Transverse colon (tissue), 4 donors: Measurements from ENCODE around the gene MTMR11. TPM values are rescaled to one million over a fixed set of nuclear protein-coding genes. Genes with fewer than 3 reads are reported as not detected.

Experiments
- DNase-seq: peaks from one replicate; pipeline ENCODE4 v3.0.0-alpha.2; 2019
- H3K27ac ChIP-seq, 4 donors: fragments of 200-600 bp; sonication (generic); 2 replicates each; pipeline ENCODE4 v1.5.1; 2016 to 2018; ENCODE audit warnings: inconsistent platforms in 4 of 4
- H3K27me3 ChIP-seq: fragments of 200-600 bp; sonication (generic); 2 replicates; pipeline ENCODE4 v1.5.1; 2017; ENCODE audit warnings: inconsistent platforms
- H3K36me3 ChIP-seq, 4 donors: fragments of 200-600 bp; sonication (generic); 2 replicates each; pipeline ENCODE4 v1.5.1; 2017 to 2019; ENCODE audit warnings: inconsistent platforms in 4 of 4
- H3K4me1 ChIP-seq, 4 donors: fragments of 200-600 bp; sonication (generic); 2 replicates each; pipeline ENCODE4 v1.5.1; 2017 to 2020; ENCODE audit warnings: inconsistent platforms in 4 of 4
- H3K4me3 ChIP-seq, 4 donors: fragments of 200-600 bp; sonication (generic); 1 replicate in 1 of 4; 2 replicates in 3 of 4; pipeline versions ENCODE4 v1.5.1 to v1.6.1; 2017 to 2019; ENCODE audit warnings: inconsistent platforms in 4 of 4
- H3K9me3 ChIP-seq, 2 donors: fragments of 200-600 bp; sonication (generic); 2 replicates each; pipeline ENCODE4 v1.5.1; 2017 to 2019; ENCODE audit warnings: inconsistent platforms in 2 of 2
- CTCF ChIP-seq, 5 experiments: fragments of 200-600 bp in 3 of 5; fragments of 450-650 bp in 2 of 5; sonication (generic) in 3 of 5; IDR thresholded peaks; 1 replicate in 2 of 5; 2 replicates in 3 of 5; pipeline ENCODE4 v1.5.1; 2016 to 2017; ENCODE audit warnings: antibody characterized with exemption in 5 of 5, inconsistent platforms in 3 of 5, mild to moderate bottlenecking in 2 of 5, moderate library complexity in 1 of 5
- EP300 ChIP-seq: sonication (generic); formaldehyde crosslinking; IDR thresholded peaks from one replicate; pipeline ENCODE4 v1.6.1; 2017; ENCODE audit warnings: antibody characterized with exemption, low read depth
- POLR2A ChIP-seq: fragments of 450-650 bp; IDR thresholded peaks from one replicate; pipeline ENCODE4 v1.6.1; 2016; ENCODE audit warnings: antibody characterized with exemption, mild to moderate bottlenecking, moderate library complexity
- POLR2AphosphoS5 ChIP-seq, 3 donors: sonication (generic); formaldehyde crosslinking; IDR thresholded peaks; one replicate each; pipeline ENCODE4 v1.6.1; 2016; ENCODE audit warnings: antibody characterized with exemption in 3 of 3
- WGBS, 2 donors: methylation state at CpG; one replicate each; pipeline ENCODE4 v1.1.5; 2018; ENCODE audit warnings: low coverage in 1 of 2; 5-methylcytosine and 5-hydroxymethylcytosine counted together
- in situ Hi-C, 4 donors: fragments of 200-750 bp; cut with MboI; loops; one replicate each; pipeline versions ENCODE4 v1.15.0 to v1.15.1; 2017; ENCODE audit warnings: low sequenced_read_pairs in 3 of 4, low pct_ligation_motif_present in 1 of 4, low pct_unique_long_range_greater_than_20kb in 1 of 4
- intact Hi-C: fragments of 100-400 bp; cut with DNase I; formaldehyde crosslinking; loops from one replicate; pipeline ENCODE4 v1.15.1; 2023; ENCODE audit warnings: low total_unique reads
- total RNA-seq, 4 donors: library from RNA; depleted of rRNA; stranded (reverse); fragments of >200 nt; gene quantifications; one replicate each; pipeline ENCODE4 v1.1.0, GENCODE V29; 2016

The MTMR11 gene
- total RNA-seq, 4 donors from 2014 or later = 284 to 483 (median 296) TPM

- in situ Hi-C loops (no loop called here), intact Hi-C loops (no loop called here)
- Histone ChIP-seq H3K27ac (no peak overlapping the region), H3K27me3 (peaks cover 7% of the 10 kb centered on the region), H3K36me3 (no peaks in the 10 kb centered on the region), H3K4me1 (peaks cover 3 to 17% (median 5%) of the 10 kb centered on the region in 4 donors), H3K9me3 (no peaks in the 10 kb centered on the region), H3K4me3 (no peak overlapping the region)
- WGBS, 2 donors = 80 to 82% methylated on average over 3 to 11 of the region's 11 CpGs
- TF ChIP-seq POLR2AphosphoS5 (IDR thresholded peaks at IDR 0.05) (no peak), CTCF (IDR thresholded peaks at IDR 0.05) (no peak), POLR2A (no peak), EP300 (no peak)
- DNase-seq = no peak
These were observed 21.1 kb downstream of the MTMR11 start for GRCh38 chr1:149915429-149916192.

- peaks cover 7% of the 10 kb centered on the region for H3K27me3 ChIP-seq
- no peak for DNase-seq
- in situ Hi-C loops = no loop called here
- intact Hi-C loops = no loop called here
- H3K4me1 ChIP-seq = peaks cover 3 to 17% (median 5%) of the 10 kb centered on the region in 4 donors
- H3K27ac ChIP-seq = no peak overlapping the region
- TF ChIP-seq POLR2A (no peak), POLR2AphosphoS5 (IDR thresholded peaks at IDR 0.05) (no peak), EP300 (no peak), CTCF (IDR thresholded peaks at IDR 0.05) (no peak)
- H3K9me3 ChIP-seq = no peaks in the 10 kb centered on the region
- H3K4me3 ChIP-seq = no peak overlapping the region
- H3K36me3 ChIP-seq = no peaks in the 10 kb centered on the region
- 71 to 90% methylated on average over 1 of the region's 1 CpG for WGBS, 2 donors
These were observed 22.1 kb downstream of the MTMR11 start for GRCh38 chr1:149914545-149914944.

DNA sequence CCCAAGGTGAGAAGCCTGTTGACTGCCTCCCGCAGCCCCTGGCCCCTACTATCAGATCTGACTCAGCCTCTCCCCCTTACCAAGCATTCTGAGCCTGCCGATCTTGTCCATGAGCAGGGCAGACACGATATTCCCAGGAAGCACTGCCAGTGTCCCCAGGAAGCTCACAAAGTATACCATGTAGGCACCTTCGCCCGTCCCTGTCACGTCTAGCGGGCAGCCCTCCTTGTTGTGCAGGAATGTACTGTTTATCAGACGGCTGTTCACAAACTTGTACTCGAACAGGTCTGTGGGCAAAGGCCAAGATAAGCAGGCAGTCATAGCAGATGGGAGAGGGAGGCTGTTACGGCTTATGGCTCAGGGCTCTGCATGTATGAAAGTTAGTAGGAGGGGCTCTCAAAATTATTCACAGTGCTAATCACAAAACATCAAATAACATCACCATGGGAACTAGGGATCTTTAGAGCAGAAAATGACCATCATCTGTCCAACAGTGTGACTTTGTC, 30.1 kb downstream of the MTMR11 start:
- TF ChIP-seq EP300 (no peak), POLR2AphosphoS5 (IDR thresholded peaks at IDR 0.05) (no peak), POLR2A (no peak), CTCF (IDR thresholded peaks at IDR 0.05) (no peak)
- Histone ChIP-seq H3K9me3 (no peaks in the 10 kb centered on the region), H3K4me3 (no peak overlapping the region), H3K4me1 (no peaks in the 10 kb centered on the region), H3K27ac (no peak overlapping the region), H3K36me3 (no peaks in the 10 kb centered on the region), H3K27me3 (no peaks in the 10 kb centered on the region)
- intact Hi-C loops = no loop called here
- DNase-seq = no peak
- WGBS, 2 donors = 87% methylated on average over 10 of the region's 10 CpGs; no CpG with 5 or more reads in 1 of the 2 donors
- in situ Hi-C loops = no loop called here

DNA sequence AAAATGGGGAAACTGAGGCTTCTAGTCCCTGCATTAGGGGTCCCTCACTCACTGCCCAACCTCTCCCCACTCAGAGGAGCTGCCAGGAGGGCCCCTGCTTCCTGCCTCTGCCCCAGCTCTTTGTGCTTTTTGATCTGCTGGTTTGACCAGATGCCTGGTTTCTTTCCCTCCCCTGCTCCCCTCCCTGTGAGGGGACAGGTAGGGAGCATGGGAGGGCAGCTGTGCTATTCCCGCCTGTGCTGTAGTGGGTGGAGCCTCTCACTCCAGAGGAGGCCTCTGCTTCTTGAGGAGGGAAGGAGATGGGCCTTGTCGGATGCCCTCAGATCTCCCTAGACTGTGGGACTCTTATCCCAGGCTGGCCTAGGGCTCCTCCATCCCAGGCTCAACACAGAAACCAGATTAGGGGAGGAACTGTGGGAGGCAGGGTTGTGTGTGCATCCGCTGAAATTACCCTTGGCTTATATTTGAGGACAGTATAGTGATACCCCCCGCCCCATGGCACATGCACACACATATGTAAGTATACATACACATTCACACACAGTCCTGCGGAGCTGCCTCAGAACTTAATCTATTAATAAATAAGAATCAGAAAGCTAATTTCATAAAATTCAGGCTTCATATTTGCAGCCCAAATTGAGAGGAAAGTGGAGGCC, 32.7 kb downstream of the MTMR11 start:
- in situ Hi-C loops (no loop called here), intact Hi-C loops (no loop called here)
- no peak overlapping the region for H3K27ac ChIP-seq
- no peak for DNase-seq
- H3K36me3 ChIP-seq = no peaks in the 10 kb centered on the region
- TF ChIP-seq CTCF (IDR thresholded peaks at IDR 0.05) (no peak), POLR2A (no peak), EP300 (no peak), POLR2AphosphoS5 (IDR thresholded peaks at IDR 0.05) (no peak)
- no peaks in the 10 kb centered on the region for H3K9me3 ChIP-seq
- peaks cover 3 to 9% (median 7%) of the 10 kb centered on the region in 4 donors for H3K4me1 ChIP-seq
- WGBS, 2 donors = 83% methylated on average over 5 of the region's 5 CpGs; no CpG with 5 or more reads in 1 of the 2 donors
- no peak overlapping the region for H3K4me3 ChIP-seq
- H3K27me3 ChIP-seq = no peaks in the 10 kb centered on the region
